HG03066 (cell line): ENCODE results near the gene MARK1.

Experiments
- ATAC-seq: cut with Tn5 transposase; IDR thresholded peaks from one replicate; pipeline ENCODE4 v1.9.1; 2021; ENCODE audit warnings: low read depth; ENCODE audit not compliant: unreplicated experiment

The MARK1 gene

GRCh38 chr1:220687809-220688208 lies 159.9 kb downstream of the MARK1 start:
- no peak for ATAC-seq

GRCh38 chr1:220689666-220690065 lies 161.7 kb downstream of the MARK1 start:
- no peak for ATAC-seq

- peak; percentile 94 for ATAC-seq
Measured at GRCh38 chr1:220690140-220691052, 162.5 kb downstream of the MARK1 start, which contains the start of gene C1orf115. Gene C1orf115 (plus strand): TSS chr1:220690363. CDS start chr1:220690403, 40 bp downstream.

- ATAC-seq: no peak
Measured at GRCh38 chr1:220691053-220691684, 163.2 kb downstream of the MARK1 start.

GRCh38 chr1:220692436-220693228 lies 164.7 kb downstream of the MARK1 start:
- ATAC-seq: no peak

GRCh38 chr1:220694866-220695382 lies 167.0 kb downstream of the MARK1 start:
- no peak for ATAC-seq

GRCh38 chr1:220695426-220695825 lies 167.5 kb downstream of the MARK1 start:
- ATAC-seq: no peak

- no peak for ATAC-seq
Measured at GRCh38 chr1:220696226-220696862, 168.4 kb downstream of the MARK1 start.

- no peak for ATAC-seq
Measured at GRCh38 chr1:220696863-220697231, 168.9 kb downstream of the MARK1 start.

- no peak for ATAC-seq
Measured at GRCh38 chr1:220697326-220697725, 169.4 kb downstream of the MARK1 start.

GRCh38 chr1:220698607-220699016 lies 170.7 kb downstream of the MARK1 start:
- ATAC-seq: no peak

GRCh38 chr1:220699044-220699443 lies 171.1 kb downstream of the MARK1 start:
- ATAC-seq: no peak

- no peak for ATAC-seq
Measured at GRCh38 chr1:220700556-220701179, 172.7 kb downstream of the MARK1 start.

- ATAC-seq: no peak
Measured at GRCh38 chr1:220701974-220702373, 174.0 kb downstream of the MARK1 start.

- no peak for ATAC-seq
Measured at GRCh38 chr1:220702733-220703270, 174.9 kb downstream of the MARK1 start.

- ATAC-seq: no peak
Measured at GRCh38 chr1:220703305-220703704, 175.4 kb downstream of the MARK1 start.

- no peak for ATAC-seq
Measured at GRCh38 chr1:220705782-220706181, 177.8 kb downstream of the MARK1 start.

GRCh38 chr1:220706480-220706879 lies 178.5 kb downstream of the MARK1 start:
- no peak for ATAC-seq

GRCh38 chr1:220707160-220707559 lies 179.2 kb downstream of the MARK1 start:
- no peak for ATAC-seq

- ATAC-seq: no peak
Measured at GRCh38 chr1:220708244-220708643, 180.3 kb downstream of the MARK1 start.
